B cell (primary cell): ENCODE measurements around the gene PTPRN2.

Experiments
- CTCF ChIP-seq: fragments of 200-600 bp; IDR thresholded peaks from one replicate; pipeline ENCODE4 v1.8.0; 2022; ENCODE audit warnings: antibody characterized with exemption, mild to moderate bottlenecking
- EZH2 ChIP-seq: IDR thresholded peaks from 2 replicates; pipeline ENCODE4 v1.6.1; 2012; ENCODE audit warnings: borderline replicate concordance, low read depth, mild to moderate bottlenecking, moderate library complexity, low read length; ENCODE audit not compliant: insufficient read depth, poor library complexity, severe bottlenecking

- TF ChIP-seq CTCF (no peak), EZH2 (no peak)
Measured at GRCh38 chr7:157990881-157991250, 596.8 kb downstream of the PTPRN2 start.
